HG02763 (cell line): ENCODE results near the gene PTPRU.

ENCODE experiments used
- ATAC-seq: cut with Tn5 transposase; IDR thresholded peaks from one replicate; pipeline ENCODE4 v1.9.1; 2021; ENCODE audit warnings: mild to moderate bottlenecking, moderate library complexity; ENCODE audit not compliant: unreplicated experiment

PTPRU gene

DNA sequence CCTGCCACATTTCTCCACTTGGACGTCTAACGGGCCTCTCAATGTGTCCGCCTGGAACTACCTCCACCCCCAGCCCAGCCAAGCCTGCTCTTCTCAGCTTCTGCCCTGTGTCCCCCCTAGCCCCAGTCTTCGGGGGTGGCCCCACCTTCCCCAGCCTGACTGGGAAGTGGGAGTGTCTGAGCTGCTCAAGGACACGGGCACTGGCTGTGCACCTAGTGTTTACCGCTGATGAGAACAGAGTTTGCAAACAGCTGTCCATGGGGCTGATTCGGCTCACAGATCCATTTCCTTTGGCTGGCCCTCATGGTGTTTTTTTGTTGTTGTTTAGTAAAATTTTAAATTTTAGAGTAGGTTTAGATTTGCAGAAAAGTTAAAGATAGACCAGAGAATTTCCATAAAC, 121.1 kb downstream of the PTPRU start:
- no peak for ATAC-seq

DNA sequence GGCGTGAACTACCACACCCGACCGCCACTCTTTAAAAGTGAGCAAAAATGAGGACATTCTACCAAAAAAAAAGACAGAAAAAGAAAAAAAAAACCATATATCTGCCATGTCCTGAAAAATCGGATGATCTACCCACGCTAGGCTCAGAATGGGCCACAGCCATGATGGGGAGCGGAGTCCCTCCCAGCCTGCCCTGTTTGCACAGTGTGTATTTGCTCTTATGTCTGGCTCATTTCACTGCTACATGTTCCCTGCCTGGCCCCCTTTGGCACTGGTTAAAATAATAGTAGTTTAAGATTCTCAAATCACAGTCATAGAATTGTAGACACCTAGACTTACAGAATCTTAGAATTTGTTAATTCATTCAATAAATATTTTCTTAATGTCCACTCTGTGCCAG, 121.9 kb downstream of the PTPRU start:
- no peak for ATAC-seq

DNA sequence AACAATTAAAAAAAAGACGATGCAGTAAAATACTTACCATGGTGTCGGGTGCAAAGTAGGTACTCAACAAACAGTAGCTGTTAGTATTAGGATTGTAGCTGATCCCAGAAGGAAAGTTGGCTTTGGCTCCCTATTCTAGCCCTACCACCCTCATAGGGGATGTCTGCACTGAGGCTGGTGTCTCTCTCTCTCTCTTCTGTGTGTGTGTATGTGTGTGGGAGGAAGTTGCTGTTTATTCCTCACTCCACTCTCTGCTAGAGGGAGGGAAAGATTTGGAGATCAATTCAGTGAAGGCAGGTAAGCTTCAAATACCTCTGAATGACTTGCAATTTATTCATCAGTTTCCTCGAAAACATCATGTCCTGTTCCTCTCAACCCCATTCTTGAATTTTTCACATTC, 124.4 kb downstream of the PTPRU start:
- ATAC-seq = no peak

DNA sequence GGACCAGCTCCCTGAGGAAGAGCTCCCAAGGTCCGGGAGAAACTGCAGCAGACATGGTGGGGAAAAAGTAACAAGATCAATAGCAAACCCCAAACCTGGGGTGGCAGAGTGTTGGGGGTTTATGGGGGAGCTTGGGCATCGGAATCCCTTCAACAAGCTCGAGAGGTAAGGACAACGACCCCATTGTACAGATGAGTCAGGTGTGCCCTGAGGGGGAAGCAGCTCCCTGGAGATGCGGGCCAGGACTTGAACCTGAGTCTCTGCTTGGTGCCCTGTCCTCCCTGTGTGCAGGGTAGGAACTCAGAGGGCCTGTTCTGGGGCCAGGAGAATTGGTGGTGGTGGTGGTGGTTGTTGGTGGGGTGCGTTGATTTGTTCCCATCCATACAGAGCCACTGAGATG, 125.4 kb downstream of the PTPRU start:
- ATAC-seq = no peak

DNA sequence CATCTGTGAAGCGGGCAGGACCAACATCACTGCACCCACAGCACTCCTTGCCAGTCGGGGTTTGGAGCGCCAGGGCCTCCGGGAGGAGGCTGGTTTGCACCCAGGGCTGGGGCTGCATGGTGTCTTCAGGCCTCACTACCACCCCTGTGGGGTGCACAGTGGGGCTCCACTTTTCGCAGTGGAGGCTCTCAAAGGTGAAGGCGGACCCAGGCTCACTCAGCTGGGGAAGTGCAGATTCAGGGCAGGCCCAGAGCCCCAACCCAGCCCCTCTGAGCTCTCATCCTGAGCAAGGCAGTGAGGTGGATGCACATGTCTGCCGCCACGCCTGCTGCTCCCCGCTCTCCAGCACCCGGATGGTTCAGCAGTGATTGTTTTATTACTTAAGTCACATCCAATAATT, 125.8 kb downstream of the PTPRU start:
- no peak for ATAC-seq

DNA sequence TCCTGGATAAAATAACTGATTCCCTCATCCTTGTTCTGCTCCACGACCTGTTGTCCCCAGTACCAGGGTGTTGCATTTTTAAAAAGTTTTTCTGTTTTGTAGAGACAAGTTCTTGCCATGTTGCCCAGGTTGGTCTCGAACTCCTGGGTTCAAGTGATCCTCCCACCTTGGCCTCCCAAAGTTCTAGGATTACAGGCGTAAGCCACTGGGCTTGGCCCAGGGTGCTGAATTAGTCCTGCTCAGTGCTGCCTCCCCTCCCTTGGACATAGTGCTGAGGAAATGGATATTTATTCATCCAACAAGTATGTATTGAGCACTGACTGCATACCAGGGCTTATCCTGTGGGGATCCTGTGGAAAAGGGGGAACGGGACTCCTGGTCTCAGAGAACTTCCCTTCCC, 126.4 kb downstream of the PTPRU start:
- no peak for ATAC-seq

DNA sequence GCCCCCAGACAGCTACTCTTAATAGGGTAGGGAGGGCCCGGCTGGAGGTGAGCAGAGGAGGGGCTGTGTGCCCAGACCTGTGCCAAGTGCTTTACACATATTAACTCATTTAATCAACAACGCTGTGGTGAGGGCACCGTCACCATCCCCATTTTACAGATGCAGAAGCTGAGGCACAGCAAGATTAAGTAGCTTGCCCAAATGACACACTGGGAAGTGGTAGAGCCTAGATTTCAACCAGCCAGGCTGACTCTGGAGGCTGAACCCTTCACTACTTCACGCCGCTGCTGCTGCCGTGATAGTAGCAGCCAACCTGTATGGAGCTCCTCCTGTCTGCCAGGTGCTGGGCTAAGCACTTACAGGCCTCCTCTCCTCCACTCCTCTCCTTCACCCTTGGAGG, 127.2 kb downstream of the PTPRU start:
- no peak for ATAC-seq

DNA sequence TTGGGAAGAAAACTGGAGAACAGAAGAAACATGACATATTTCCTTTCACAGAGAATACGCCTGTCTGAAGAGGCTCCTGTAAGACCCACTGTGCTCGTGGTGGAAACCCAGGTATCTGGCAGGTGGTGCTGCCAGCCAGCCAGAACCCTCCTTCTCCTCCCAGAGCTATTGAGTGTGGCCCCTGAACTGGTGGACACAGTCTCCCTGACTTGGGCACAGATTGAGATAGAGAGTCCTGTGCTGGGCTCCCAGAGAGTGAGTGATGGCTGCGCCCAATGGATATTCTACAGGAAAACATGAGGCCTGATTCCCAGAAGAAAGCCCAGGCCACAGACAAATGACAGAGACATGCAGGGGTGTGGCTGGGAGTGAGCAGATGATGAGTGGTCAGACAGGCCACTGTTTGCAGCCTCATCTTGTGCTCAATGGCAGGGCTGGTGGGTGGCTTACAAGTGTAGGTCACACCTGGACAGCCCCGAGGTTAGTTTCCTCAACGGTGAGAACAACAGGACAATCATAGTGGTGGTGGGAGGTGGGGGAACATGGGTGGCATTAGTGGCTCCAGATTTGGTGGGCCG, 127.9 kb downstream of the PTPRU start:
- no peak for ATAC-seq

DNA sequence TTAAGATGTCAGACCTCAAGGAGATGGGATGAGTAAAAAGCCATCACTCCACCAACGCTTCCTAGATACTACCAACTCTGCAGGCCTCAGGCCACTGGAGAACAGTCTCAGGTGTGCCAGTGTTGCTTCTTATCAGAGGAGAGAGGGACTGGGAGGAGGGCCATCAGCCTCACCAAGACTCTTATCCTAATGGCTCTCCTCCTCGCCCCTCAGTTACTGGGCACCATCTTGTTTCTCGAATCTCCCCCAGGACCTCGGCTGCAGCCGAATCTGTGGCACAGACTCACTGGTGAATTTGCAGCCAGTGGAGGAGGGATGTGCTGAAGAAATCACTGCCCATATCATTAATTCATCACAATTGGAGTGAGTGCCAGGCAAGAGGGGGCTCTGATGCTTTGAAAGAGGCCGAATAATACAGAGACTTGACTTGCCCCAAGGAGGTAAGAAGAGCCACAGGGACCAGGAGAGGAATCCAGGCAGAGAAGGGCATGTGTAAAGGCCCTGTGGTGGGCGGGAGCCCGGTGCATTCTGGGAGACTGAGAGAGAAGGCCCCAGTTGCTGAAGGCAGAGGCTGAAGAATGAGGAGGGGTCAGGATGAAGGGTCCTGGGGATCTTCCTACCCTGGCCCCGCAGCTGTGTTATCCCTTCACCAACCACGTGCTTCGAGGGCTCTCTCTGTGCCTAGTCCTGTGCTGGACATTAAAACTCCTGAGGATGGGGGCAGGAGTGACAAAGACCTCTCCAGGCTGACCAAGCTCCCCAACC, 129.8 kb downstream of the PTPRU start:
- no peak for ATAC-seq

DNA sequence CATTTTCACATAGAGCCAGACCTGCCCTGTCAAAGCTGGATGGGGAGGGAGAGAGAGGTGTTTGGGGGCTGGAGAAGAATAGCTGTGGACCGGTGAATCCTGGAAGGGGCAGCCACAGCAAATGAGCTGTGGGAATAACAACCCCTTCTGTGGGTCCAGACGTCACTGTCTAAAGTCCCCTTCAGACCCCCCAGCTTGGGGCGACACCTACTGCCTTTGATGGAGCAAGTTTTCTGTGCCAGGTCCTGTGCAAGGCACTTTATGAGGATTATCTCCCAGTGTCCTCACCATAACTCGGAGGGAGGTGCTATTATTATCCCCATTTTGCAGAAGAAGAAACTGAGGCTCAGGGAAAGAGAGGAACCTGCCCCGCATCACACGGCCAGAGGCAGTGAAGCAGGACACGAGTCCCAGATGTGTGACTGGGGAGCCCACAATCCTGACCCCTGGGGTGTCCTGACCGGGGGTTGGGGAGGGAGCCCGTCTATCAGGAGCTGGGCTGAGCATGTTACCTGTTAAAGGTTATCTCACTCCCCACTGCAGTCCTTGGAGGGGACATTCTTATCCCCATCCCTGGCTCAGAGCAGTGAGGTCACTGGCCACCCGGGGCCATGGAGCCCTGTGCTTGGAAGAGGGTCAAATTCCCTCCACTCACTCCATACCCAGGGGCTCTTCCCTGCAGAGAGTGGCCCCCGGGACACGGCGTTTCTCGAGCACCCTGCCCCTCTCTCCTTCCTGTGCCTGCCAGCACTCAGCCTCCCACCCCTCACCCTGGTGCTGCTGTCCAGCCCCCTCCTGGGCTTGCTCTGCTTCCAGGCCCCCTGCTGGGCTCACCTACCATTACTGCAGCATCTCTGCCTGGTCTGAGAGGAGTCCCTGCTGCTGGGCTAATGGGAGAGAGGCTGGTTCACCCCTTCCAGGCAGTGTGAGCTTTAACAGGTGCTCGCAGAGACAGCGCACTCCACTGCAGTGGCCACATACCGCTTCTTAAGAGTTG, 132.9 kb downstream of the PTPRU start:
- no peak for ATAC-seq

DNA sequence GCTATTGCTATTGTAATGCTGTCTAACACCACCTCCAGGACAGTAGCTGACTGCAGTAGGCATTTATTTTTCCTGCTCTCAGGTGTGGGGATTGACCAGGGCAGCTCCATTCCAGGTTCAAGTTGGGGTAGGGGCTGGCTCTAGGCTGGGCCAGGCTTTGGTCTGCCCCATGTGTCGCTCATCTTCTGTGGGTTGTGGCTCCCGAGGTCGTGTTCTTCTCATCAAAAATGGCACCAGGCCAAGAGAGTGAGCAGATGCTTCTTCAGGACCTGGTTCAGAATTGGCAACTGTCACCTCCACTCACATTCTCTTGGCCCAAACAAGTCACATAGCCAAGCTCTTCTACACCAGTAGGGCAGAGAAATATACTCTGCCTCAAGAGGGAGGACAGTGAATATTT, 133.7 kb downstream of the PTPRU start:
- ATAC-seq = no peak

DNA sequence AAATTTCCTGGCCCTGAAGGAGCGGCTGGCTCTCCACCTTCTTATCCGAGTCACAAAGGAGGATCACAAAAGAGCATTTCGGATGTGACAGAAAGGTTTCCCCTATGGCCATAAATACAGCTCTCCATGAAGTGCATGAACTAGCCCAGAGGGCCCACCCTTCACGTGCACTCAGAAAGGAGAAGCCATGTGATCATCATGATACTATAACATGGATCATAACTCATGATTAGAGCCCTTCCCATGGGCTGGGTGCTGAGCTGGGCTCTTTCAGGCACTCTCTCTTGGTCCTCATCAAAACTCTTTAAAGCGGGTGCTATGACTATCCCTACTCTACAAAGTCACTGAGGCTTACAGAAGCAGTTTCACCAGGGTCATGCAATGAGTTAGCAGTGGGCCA, 135.0 kb downstream of the PTPRU start:
- no peak for ATAC-seq

DNA sequence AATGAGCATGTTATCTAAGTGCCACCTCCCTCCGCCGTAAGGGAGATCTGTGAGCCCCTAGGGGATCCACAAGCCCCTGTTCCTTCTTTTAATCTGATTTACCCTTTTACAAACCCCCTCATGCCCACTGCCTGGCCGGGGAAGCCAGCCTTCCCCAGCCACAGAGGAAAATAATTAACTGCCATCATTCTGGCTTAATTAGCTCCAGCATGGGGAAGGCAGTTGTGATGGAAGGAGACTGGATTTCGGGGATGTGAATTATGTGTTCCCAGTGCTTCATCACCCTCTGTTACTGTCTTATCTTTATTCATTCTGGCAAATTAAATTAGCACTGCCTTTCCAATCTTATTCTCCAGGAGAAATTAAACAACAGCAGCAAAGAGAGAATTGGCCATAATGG, 135.8 kb downstream of the PTPRU start:
- ATAC-seq = no peak
